ENCODE measurements around the gene NT5C2. TPM values are rescaled to one million over a fixed set of nuclear protein-coding genes. Genes with fewer than 3 reads are reported as not detected.
"Not testable (repeated sequence)": the region's sequence is repeated elsewhere in the genome, so short reads cannot be mapped to it uniquely, and the experiment has no call there.

NT5C2 gene
- polyA plus RNA-seq, 12 donors = 113 to 226 (median 162) TPM; not detected in 1

GRCh38 chr10:103204353-103205255 lies 11.5 kb upstream of the NT5C2 start:
- DNase-seq = no peak

DNA sequence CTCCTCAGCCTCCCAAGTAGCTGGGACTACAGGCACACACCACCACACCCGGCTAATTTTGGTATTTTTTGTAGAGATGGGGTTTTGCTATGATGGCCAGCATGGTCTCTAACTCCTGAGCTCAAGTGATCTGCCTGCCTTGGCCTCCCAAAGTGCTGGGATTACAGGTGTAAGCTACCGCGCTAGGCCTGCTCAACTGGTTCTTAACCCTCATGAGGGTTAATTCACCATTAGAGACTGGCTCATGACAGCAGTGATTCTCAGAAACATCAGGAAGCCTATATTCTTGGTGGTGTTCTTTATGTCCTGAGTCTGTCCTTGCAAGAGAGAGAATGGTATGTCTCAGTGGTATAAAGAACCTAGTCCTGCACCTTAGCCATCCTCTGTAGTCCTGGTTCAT lies 10.4 kb upstream of the NT5C2 start:
- DNase-seq = no peak

- no peak for DNase-seq
These were observed 9.2 kb upstream of the NT5C2 start for GRCh38 chr10:103202319-103202718.

DNA sequence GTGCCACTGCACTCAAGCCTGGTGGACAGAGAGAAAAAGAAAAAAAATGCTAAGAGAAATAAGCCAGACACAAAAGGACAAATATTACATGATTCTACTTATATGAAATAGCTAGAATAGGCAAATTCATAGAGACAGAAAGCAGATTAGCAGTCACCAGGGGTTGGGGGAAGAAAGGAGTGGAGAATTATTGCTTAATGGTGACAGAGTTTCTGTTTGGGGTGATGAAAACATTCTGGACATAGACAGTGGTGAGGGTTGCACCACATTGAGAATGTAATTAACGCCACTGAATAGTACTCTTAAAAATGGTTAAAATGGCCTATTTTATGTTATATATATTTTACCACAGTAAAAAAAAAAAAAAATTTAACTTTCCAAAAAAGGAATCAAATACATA lies 6.4 kb upstream of the NT5C2 start:
- DNase-seq = no peak

DNA sequence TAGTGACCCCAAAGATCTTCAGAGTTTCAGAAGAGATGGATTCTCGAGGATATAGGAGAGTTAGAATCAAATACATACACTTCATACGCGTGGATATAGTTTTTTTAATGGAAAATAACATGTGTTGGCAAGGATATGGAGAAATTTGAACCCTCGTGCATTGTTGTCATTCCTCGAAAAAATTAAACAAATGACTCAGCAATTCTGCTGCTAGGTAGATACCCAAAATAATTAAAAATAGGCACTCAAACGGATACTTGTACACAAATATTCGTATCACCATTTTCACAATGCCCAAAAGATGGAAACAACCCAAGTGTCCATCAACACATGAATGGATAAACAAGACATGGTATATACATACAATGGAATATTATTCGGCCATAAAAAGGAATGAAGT lies 5.6 kb upstream of the NT5C2 start:
- DNase-seq = no peak

DNA sequence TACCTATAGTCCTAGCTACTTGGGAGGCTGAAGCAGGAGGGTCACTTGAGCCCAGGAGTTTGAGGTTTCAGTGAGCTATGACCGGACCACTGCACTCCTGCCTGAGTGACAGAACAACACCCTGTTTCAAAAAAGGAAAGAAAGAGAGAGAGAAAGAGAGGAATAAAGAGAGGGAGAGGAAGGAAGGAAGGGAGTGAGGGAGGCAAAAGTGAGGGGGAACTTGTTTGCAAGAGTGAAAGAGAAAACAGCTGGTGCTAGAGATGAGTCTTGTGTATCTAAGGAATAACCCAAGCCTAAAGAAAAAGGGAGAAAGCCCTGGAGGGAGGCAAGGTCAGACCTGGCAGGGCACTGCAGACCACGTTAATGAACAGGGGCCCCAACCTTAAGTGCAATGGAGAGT lies 4.8 kb upstream of the NT5C2 start:
- DNase-seq = no peak

GRCh38 chr10:103197174-103197573 lies 4.1 kb upstream of the NT5C2 start:
- peak; percentile 13 for DNase-seq

GRCh38 chr10:103196516-103196915 lies 3.4 kb upstream of the NT5C2 start:
- no peak for DNase-seq

- no peak for DNase-seq
These were observed 903 bp upstream of the NT5C2 start for GRCh38 chr10:103193820-103194529.

DNA sequence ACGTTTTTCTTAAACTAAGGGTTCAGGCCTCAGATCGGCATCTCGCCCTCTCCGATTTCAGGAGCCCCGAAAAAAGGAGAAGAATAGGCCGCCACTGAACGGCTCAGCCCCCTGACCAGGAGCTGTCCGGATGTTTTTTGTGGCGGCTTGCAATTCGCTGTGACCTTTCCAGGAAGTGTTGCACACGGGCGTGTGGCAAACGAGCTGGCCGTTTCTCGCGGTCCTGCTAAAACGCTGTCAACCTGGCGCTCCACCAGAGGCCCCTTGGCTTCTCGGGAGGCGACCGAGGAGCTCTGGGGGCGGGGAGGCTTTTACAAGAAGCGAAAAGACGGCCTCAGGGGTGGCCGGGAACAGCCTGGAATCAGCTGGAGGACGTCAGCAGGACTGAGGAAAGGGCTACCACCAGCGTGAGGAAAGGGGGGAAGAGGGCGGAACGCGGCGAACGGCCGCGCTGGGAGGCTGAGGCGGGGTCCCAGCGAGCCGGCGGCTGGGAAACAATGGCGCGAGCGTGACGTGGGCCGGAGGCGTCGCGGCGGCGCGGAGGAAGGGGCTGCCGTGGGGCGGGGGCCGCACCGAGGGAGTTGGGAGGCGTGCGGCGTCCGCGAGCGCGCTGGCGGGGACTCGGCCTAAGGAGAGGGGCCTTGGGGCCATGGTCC lies 493 bp downstream of the NT5C2 start:
- DNase-seq = peak; percentile 86

- DNase-seq = no peak
These were observed 1.0 kb downstream of the NT5C2 start for GRCh38 chr10:103192089-103192450.

- DNase-seq = not testable (repeated sequence)
These were observed 1.9 kb downstream of the NT5C2 start for GRCh38 chr10:103191198-103191597.

DNA sequence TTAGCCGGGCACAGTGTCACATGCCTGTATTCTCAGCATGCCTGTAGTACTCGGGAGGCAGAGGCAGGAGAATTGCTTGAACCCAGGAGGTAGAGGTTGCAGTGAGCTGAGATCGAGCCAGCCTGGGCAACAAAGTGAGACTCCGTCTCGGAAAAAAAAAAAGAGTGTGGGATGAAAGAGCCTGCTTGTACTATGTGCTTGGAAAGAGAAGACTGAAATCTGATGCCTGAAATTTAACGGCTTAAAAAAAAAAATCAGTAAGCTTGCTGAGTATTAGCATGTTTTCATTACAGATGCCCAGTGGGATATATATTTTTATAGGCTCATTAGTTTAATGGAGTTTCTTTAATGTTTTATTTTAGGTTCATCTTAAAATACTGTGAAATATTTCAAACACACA lies 4.2 kb downstream of the NT5C2 start:
- DNase-seq = peak; percentile 21

DNA sequence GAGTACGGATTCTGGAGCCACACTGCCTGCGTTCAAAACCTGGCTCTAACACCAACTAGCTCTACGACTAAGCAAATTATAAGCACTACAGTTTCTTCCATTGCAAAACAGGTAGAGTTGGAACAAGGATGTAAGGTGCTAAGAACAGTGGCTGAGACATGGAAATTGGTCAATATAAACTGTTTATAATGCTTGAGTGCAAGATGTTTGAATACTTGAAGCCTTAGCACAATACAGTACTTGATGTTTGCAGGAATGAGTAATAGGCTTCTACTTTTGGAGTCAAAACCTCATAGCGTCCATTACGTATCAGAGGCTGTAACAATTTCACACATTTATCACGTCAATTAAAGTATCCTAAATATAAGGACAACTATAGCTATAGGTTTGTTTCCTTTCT lies 6.9 kb downstream of the NT5C2 start:
- DNase-seq = no peak

DNA sequence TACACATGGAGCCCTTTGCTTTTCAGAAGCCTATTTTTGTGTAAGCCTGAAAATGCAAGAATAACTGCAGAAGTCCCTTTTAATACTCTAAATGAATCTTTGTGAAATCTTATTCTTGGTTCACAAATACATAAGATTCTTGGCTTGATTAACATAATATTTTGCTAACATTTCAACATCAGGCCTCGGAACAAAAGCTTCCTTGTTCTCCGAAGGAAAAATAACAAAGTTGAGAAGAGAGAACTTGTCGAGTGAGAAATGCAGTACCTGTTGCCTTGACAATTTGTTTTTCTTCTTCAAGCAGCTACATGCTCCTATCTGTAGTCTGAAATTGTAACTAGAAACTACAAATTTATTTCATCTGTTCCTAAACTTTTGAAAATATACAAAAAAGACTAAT lies 8.5 kb downstream of the NT5C2 start:
- no peak for DNase-seq

DNA sequence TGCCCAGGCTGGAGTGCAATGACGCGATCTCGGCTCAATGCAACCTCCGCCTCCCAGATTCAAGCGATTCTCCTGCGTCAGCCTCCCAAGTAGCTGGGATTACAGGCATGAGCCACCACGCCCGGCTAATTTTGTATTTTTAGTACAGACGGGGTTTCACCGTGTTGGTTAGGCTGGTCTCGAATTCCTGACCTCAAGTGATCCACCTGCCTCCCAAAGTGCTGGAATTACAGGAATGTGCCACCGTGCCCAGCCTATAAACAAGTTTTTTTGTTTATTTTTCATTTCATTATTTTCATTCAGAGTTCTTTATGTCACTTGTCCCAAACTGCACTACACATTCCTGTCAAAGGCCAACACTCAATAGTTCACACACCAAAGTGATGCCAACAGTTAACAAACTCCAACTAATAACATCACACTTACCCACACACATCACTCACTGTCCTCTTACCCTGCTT lies 9.1 kb downstream of the NT5C2 start:
- DNase-seq = not testable (repeated sequence)

DNA sequence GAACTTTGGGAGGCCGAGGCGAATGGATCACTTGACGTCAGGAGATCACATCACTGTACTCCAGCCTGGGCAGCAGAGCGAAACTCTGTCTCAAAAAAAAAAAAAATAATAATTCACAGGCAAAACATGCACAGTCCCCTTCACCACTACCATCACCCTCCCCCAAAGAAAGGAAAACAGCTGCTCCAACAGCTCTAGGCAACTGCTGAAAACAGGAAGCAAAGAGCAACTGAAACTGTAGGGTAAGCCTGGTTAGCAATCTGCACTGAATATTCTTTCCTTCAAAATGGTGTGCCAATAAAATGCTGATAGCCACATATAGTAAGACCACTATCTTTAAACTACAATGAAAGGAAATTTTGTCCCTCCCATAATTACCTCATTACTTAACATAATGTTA lies 11.8 kb downstream of the NT5C2 start:
- peak; percentile 25 for DNase-seq

DNA sequence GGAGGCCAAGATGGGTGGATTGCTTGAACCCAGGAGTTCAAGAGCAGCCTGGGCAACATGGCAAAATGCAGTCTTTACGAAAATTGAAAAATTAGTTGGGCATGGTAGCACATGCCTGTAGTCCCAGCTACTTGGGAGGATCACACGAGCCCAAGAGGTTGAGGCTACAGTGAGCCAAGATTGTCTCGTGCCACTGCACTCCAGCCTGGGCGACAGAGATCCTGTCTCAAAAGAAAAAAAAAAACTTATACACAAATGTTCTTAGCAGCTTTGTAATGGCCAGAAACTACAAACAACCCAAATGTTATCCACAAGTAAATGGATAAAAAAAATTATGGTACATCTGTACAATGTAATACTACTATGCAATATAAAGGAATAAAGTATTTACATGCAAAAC lies 12.6 kb downstream of the NT5C2 start:
- DNase-seq = no peak

DNA sequence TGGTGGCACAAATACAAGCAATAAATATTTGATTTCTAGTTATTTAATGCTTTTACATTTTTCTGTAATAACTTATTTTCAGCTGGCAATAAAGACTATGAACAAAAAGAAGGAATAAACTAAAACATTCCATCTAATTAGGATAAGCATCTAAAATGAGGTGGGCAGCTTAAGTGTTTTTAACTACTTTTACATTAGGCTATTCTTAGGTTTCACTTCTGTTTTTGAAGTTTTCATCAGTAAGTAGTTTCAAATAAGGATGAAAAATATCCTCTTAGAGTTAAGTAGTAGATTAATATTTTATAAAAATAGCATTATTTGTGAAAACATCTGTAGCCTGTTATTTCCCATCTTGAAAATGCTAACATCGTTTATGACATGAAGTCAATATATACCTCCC lies 15.9 kb downstream of the NT5C2 start:
- DNase-seq = no peak

- DNase-seq = no peak
These were observed 17.3 kb downstream of the NT5C2 start for GRCh38 chr10:103175580-103176285.

GRCh38 chr10:103174324-103174723 lies 18.7 kb downstream of the NT5C2 start:
- DNase-seq = not testable (repeated sequence)

- DNase-seq = no peak
These were observed 21.8 kb downstream of the NT5C2 start for GRCh38 chr10:103171278-103171677.

Measured in muscle of arm (tissue), 12 donors.